Endothelial cell of umbilical vein (primary cell): ENCODE results near the gene TUBGCP3. TPM values are rescaled to one million over a fixed set of nuclear protein-coding genes. Genes with fewer than 3 reads are reported as not detected.

Experiments used
- BruUV-seq: library from RNA; stranded (reverse); fragments of 400-500 nt; replicated peaks from 2 replicates; lab custom pipeline; 2021; lab: Mats Ljungman, UMichigan
- CTCF ChIA-PET: fragments of 300-600, 350-600 bp; sonication (Branson Sonifier 250); formaldehyde crosslinking; loops from one replicate; lab custom pipeline; 2021; ENCODE audit warnings: antibody characterized with exemption, inconsistent platforms; lab: Charles Lee
- POLR2A ChIA-PET: fragments of 300-600, 350-600 bp; sonication (Branson Sonifier 250); formaldehyde crosslinking; loops from one replicate; lab custom pipeline; 2021; ENCODE audit warnings: antibody characterized with exemption, inconsistent platforms; lab: Charles Lee
- DNase-seq: peaks from one replicate; pipeline ENCODE4 v3.0.0-alpha.2; 2011; ENCODE audit warnings: low read depth, low spot score
- FAIRE-seq: peaks from 2 replicates; lab custom pipeline; 2011; peaks lifted over from hg19 to GRCh38; lab: Jason Lieb, UNC
- H2AFZ ChIP-seq: 2 replicates; pipeline ENCODE4 v1.6.0; 2012; ENCODE audit warnings: low read depth, low read length, control low read depth, inconsistent platforms
- H3K27ac ChIP-seq: 2 replicates; pipeline ENCODE4 v1.5.1; 2011; ENCODE audit warnings: low read depth, mild to moderate bottlenecking, control low read depth, low read length, moderate library complexity; ENCODE audit not compliant: insufficient read depth
- H3K27me3 ChIP-seq, 2 experiments: 2 replicates each; pipeline versions ENCODE4 v1.6.0 to v1.6.1; 2011; ENCODE audit warnings: low read length in 2 of 2, mixed read lengths in 1 of 2; ENCODE audit not compliant: control insufficient read depth in 2 of 2, insufficient read depth in 2 of 2
- H3K36me3 ChIP-seq, 2 experiments: 2 replicates in 1 of 2; 3 replicates in 1 of 2; pipeline ENCODE4 v1.5.1; 2011; ENCODE audit warnings: low read length in 2 of 2, mild to moderate bottlenecking in 1 of 2, moderate library complexity in 1 of 2; ENCODE audit not compliant: control insufficient read depth in 2 of 2, insufficient read depth in 2 of 2; ENCODE audit errors: extremely low read depth in 1 of 2
- H3K4me1 ChIP-seq: 3 replicates; pipeline ENCODE4 v1.5.1; 2011; ENCODE audit warnings: mild to moderate bottlenecking, low read length; ENCODE audit not compliant: control insufficient read depth, insufficient read depth; ENCODE audit errors: extremely low read depth
- H3K4me2 ChIP-seq: 2 replicates; pipeline ENCODE4 v1.6.1; 2011; ENCODE audit warnings: low read length, control low read depth, mixed read lengths; ENCODE audit not compliant: insufficient read depth
- H3K4me3 ChIP-seq, 3 experiments: fragments of 200-600 bp in 1 of 3; sonication (generic), shearing (Covaris generic) in 1 of 3; replicated peaks in 1 of 3; 2 replicates each; pipeline ENCODE4 v1.5.1; 2011 to 2016; ENCODE audit warnings: control low read depth in 3 of 3, low read length in 3 of 3, mild to moderate bottlenecking in 2 of 3, inconsistent platforms in 1 of 3, low read depth in 1 of 3, moderate library complexity in 1 of 3; ENCODE audit not compliant: insufficient read depth in 1 of 3
- H3K79me2 ChIP-seq: 2 replicates; pipeline ENCODE4 v1.6.0; 2012; ENCODE audit warnings: low read length, inconsistent platforms; ENCODE audit not compliant: control insufficient read depth, insufficient read depth
- H3K9ac ChIP-seq: replicated peaks from 2 replicates; pipeline ENCODE3; 2011; ENCODE audit warnings: low read length, control low read depth; ENCODE audit not compliant: insufficient read depth; ENCODE audit errors: extremely low read depth
- H3K9me1 ChIP-seq: replicated peaks from 3 replicates; pipeline ENCODE4 v1.6.0; 2011; ENCODE audit warnings: mild to moderate bottlenecking, low read length; ENCODE audit not compliant: control insufficient read depth, insufficient read depth; ENCODE audit errors: extremely low read depth
- H3K9me3 ChIP-seq: replicated peaks from 2 replicates; pipeline ENCODE4 v1.5.1; 2012; ENCODE audit warnings: low read length, inconsistent platforms; ENCODE audit not compliant: control insufficient read depth, insufficient read depth
- H4K20me1 ChIP-seq: replicated peaks from 2 replicates; pipeline ENCODE3; 2011; ENCODE audit warnings: mild to moderate bottlenecking, low read length; ENCODE audit not compliant: control insufficient read depth, insufficient read depth; ENCODE audit errors: extremely low read depth
- EZH2 ChIP-seq: IDR thresholded peaks from 2 replicates; pipeline ENCODE4 v1.6.1; 2012; ENCODE audit warnings: borderline replicate concordance, low read depth, mild to moderate bottlenecking, moderate library complexity, low read length, inconsistent platforms; ENCODE audit not compliant: severe bottlenecking
- FOS ChIP-seq: IDR thresholded peaks from 2 replicates; pipeline ENCODE4 v1.6.1; 2011; ENCODE audit warnings: mild to moderate bottlenecking, low read length, moderate library complexity, borderline replicate concordance; ENCODE audit not compliant: insufficient read depth
- GATA2 ChIP-seq: IDR thresholded peaks from 2 replicates; pipeline ENCODE4 v1.7.0; 2011; ENCODE audit warnings: low read depth, mild to moderate bottlenecking, moderate library complexity, mixed read lengths, low read length; ENCODE audit not compliant: insufficient read length, insufficient read depth
- JUN ChIP-seq: IDR thresholded peaks from 2 replicates; pipeline ENCODE4 v1.6.1; 2011; ENCODE audit warnings: borderline replicate concordance, low read depth; ENCODE audit not compliant: insufficient read length, insufficient read depth
- MYC ChIP-seq: IDR thresholded peaks from one replicate; pipeline ENCODE4 v1.6.1; 2011; ENCODE audit warnings: mild to moderate bottlenecking, low read depth, low read length
- POLR2A ChIP-seq: IDR thresholded peaks from 2 replicates; pipeline ENCODE4 v1.6.1; 2012; ENCODE audit warnings: low read depth, mild to moderate bottlenecking, control low read depth, low read length
- POLR2AphosphoS5 ChIP-seq: IDR thresholded peaks from 2 replicates; pipeline ENCODE4 v1.6.1; 2012; ENCODE audit warnings: low read depth, mild to moderate bottlenecking, control low read depth, low read length, moderate library complexity; ENCODE audit not compliant: insufficient read depth
- dilution Hi-C: fragments of 300-500 bp; cut with MboI; formaldehyde crosslinking; loops from one replicate; pipeline ENCODE4 v1.15.0; 2019; ENCODE audit warnings: low sequenced_read_pairs; ENCODE audit not compliant: extremely low pct_ligation_motif_present
- intact Hi-C: fragments of 100-400 bp; cut with micrococcal nuclease; formaldehyde crosslinking; loops from one replicate; pipeline ENCODE4 v1.10.0; 2022
- polyA plus RNA-seq, 4 experiments: library from polyadenylated mRNA; depleted of rRNA in 3 of 4; stranded (reverse) in 3 of 4; unstranded in 1 of 4; fragments of >200 nt; gene quantifications; 2 replicates each; pipeline versions ENCODE4 v1.2.1 to v1.2.3, GENCODE V29; 2011 to 2012; ENCODE audit warnings: missing spikeins in 1 of 4
- total RNA-seq: library from RNA; stranded (reverse); gene quantifications from 2 replicates; pipeline ENCODE4 v1.2.3, GENCODE V29; 2021
- TF ChIP-seq, protein P1 (sequence below), 2 donors: IDR thresholded peaks; 1 replicate in 1 of 2; 2 replicates in 1 of 2; pipeline ENCODE4 v1.5.1; 2011; ENCODE audit warnings: low read length in 2 of 2, mild to moderate bottlenecking in 2 of 2, moderate library complexity in 2 of 2, control low read depth in 1 of 2, inconsistent platforms in 1 of 2, low read depth in 1 of 2; ENCODE audit not compliant: insufficient read depth in 1 of 2; ENCODE audit errors: extremely low read depth in 1 of 2
- TF ChIP-seq, protein P2 (sequence below): IDR thresholded peaks from 2 replicates; pipeline ENCODE4 v1.6.1; 2011; ENCODE audit not compliant: insufficient read depth, insufficient read length

The TUBGCP3 gene
- total and polyA plus RNA-seq, 2 donors (not counting 3 experiments of a cell fraction or from before 2014, with no cell fraction given): 36.4 to 47.7 TPM

GRCh38 chr13:112452380-112453206 lies 135.4 kb downstream of the TUBGCP3 start:
- H3K4me1 ChIP-seq: no peaks in the 10 kb centered on the region
- no peak overlapping the region for H3K4me3 ChIP-seq
- no peak overlapping the region for H2AFZ ChIP-seq
- no peaks in the 10 kb centered on the region for H3K9me3 ChIP-seq
- H3K27ac ChIP-seq: no peak overlapping the region
- no peak overlapping the region for H3K9ac ChIP-seq
- dilution Hi-C loops (no loop called here), intact Hi-C loops (no loop called here)
- no peaks in the 10 kb centered on the region for H3K36me3 ChIP-seq
- DNase-seq (no peak), FAIRE-seq (no peak)
- no peaks in the 10 kb centered on the region for H3K79me2 ChIP-seq
- no peaks in the 10 kb centered on the region for H3K27me3 ChIP-seq
- ChIA-PET CTCF (interaction anchor here (0.6 kb wide), 1 partner anchor 20 kb away, joined by 3 read pairs; no protein-coding TSS in a partner anchor), POLR2A (no interaction called here)
- H3K4me2 ChIP-seq: no peak overlapping the region
- no TSS peak for BruUV-seq
- no peaks in the 10 kb centered on the region for H3K9me1 ChIP-seq
- no peaks in the 10 kb centered on the region for H4K20me1 ChIP-seq
- TF ChIP-seq JUN (no peak), POLR2AphosphoS5 (no peak), MYC (no peak), GATA2 (no peak), FOS (no peak), EZH2 (no peak), POLR2A (no peak)
- TF ChIP-seq, protein P1, sequence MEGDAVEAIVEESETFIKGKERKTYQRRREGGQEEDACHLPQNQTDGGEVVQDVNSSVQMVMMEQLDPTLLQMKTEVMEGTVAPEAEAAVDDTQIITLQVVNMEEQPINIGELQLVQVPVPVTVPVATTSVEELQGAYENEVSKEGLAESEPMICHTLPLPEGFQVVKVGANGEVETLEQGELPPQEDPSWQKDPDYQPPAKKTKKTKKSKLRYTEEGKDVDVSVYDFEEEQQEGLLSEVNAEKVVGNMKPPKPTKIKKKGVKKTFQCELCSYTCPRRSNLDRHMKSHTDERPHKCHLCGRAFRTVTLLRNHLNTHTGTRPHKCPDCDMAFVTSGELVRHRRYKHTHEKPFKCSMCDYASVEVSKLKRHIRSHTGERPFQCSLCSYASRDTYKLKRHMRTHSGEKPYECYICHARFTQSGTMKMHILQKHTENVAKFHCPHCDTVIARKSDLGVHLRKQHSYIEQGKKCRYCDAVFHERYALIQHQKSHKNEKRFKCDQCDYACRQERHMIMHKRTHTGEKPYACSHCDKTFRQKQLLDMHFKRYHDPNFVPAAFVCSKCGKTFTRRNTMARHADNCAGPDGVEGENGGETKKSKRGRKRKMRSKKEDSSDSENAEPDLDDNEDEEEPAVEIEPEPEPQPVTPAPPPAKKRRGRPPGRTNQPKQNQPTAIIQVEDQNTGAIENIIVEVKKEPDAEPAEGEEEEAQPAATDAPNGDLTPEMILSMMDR (IDR thresholded peaks at IDR 0.05; ENCODE audit: extremely low read depth in 1 of 2, insufficient read depth in 1 of 2, low read depth in 1 of 2, low read length in 2 of 2): no peak
- TF ChIP-seq, protein P2, sequence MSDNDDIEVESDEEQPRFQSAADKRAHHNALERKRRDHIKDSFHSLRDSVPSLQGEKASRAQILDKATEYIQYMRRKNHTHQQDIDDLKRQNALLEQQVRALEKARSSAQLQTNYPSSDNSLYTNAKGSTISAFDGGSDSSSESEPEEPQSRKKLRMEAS: no peak
